HepG2 (cell line): ENCODE measurements around the gene IZUMO4. TPM values are rescaled to one million over a fixed set of nuclear protein-coding genes. Genes with fewer than 3 reads are reported as not detected.
A peak's percentile ranks its signal among the peaks of the same experiment; 100 is the strongest.
"Not testable (repeated sequence)": the region's sequence is repeated elsewhere in the genome, so short reads cannot be mapped to it uniquely, and the experiment has no call there.

Experiments
- GABPA ChIP-seq, 2 experiments: IDR thresholded peaks; 2 replicates each; pipeline ENCODE4 v1.6.1; 2011 to 2016; ENCODE audit warnings: low read depth in 2 of 2, low read length in 1 of 2, missing biosample characterization in 1 of 2, missing genetic modification characterization in 1 of 2
- GABPB1 ChIP-seq: IDR thresholded peaks from 2 replicates; pipeline ENCODE4 v1.6.1; 2016; ENCODE audit warnings: mild to moderate bottlenecking, missing genetic modification reagents, moderate library complexity, missing compliant biosample characterization
- GATAD2A ChIP-seq: IDR thresholded peaks from 2 replicates; pipeline ENCODE4 v1.6.1; 2016
- GMEB1 ChIP-seq: sonication (generic); formaldehyde crosslinking; IDR thresholded peaks from 2 replicates; pipeline ENCODE4 v1.5.1; 2020; ENCODE audit warnings: missing genetic modification reagents, mild to moderate bottlenecking, borderline replicate concordance
- HHEX ChIP-seq: IDR thresholded peaks from 2 replicates; pipeline ENCODE4 v1.6.1; 2016; ENCODE audit warnings: control low read depth
- HMG20A ChIP-seq: IDR thresholded peaks from 2 replicates; pipeline ENCODE4 v1.6.1; 2016; ENCODE audit warnings: borderline replicate concordance
- HNF1B ChIP-seq: sonication (generic); formaldehyde crosslinking; IDR thresholded peaks from 2 replicates; pipeline ENCODE4 v1.5.1; 2020; ENCODE audit warnings: mild to moderate bottlenecking, moderate library complexity, missing genetic modification reagents
- HNF4A ChIP-seq: sonication (generic); formaldehyde crosslinking; IDR thresholded peaks from 2 replicates; pipeline ENCODE4 v1.4.0; 2020; ENCODE audit warnings: missing genetic modification reagents
- KLF9 ChIP-seq: IDR thresholded peaks from 2 replicates; pipeline ENCODE4 v1.6.1; 2016; ENCODE audit warnings: low read depth
- MEF2D ChIP-seq: sonication (generic); formaldehyde crosslinking; IDR thresholded peaks from 2 replicates; pipeline ENCODE4 v1.5.1; 2020; ENCODE audit warnings: mild to moderate bottlenecking, missing genetic modification reagents
- SIX4 ChIP-seq: sonication (generic); formaldehyde crosslinking; IDR thresholded peaks from 2 replicates; pipeline ENCODE4 v1.4.0; 2020; ENCODE audit warnings: missing genetic modification reagents
- YEATS4 ChIP-seq: sonication (generic); formaldehyde crosslinking; IDR thresholded peaks from 2 replicates; pipeline ENCODE4 v1.4.0; 2020; ENCODE audit warnings: missing genetic modification reagents, borderline replicate concordance
- ZNF33B ChIP-seq: sonication (generic); formaldehyde crosslinking; IDR thresholded peaks from 2 replicates; pipeline ENCODE4 v1.5.1; 2020; ENCODE audit warnings: mild to moderate bottlenecking, missing genetic modification reagents
- ZNF775 ChIP-seq: sonication (generic); formaldehyde crosslinking; IDR thresholded peaks from 2 replicates; pipeline ENCODE4 v1.4.0; 2020; ENCODE audit warnings: missing genetic modification reagents, mild to moderate bottlenecking, moderate library complexity, borderline replicate concordance
- polyA plus RNA-seq, 8 experiments: library from polyadenylated mRNA; depleted of rRNA in 3 of 8; stranded (reverse) in 7 of 8; unstranded in 1 of 8; fragments of >200 nt; fragmentation: Illumina TruSeq in 4 of 8; extraction: Trizol in 4 of 8; gene quantifications; 2 replicates each; pipeline versions ENCODE4 v1.2.1 to v1.2.3, GENCODE V29; 2011 to 2016; ENCODE audit warnings: low read depth in 4 of 8, missing spikeins in 1 of 8, mixed read lengths in 1 of 8; ENCODE audit not compliant: insufficient read depth in 1 of 8
- total RNA-seq, 5 experiments: library from RNA; depleted of rRNA; stranded (reverse); fragments of >200 nt; fragmentation: Illumina TruSeq; extraction: Trizol; gene quantifications; 2 replicates each; pipeline ENCODE4 v1.2.3, GENCODE V29; 2016; ENCODE audit warnings: low read depth in 1 of 5
- TF ChIP-seq, protein P1 (sequence below): IDR thresholded peaks from 2 replicates; pipeline ENCODE4 v1.6.1; 2016; ENCODE audit warnings: mild to moderate bottlenecking, missing biosample characterization, missing genetic modification reagents
- TF ChIP-seq, protein P2 (sequence below): sonication (generic); formaldehyde crosslinking; conservative IDR thresholded peaks from 2 replicates; pipeline ENCODE4 v1.4.0; 2020; ENCODE audit warnings: mild to moderate bottlenecking, missing genetic modification reagents, moderate library complexity

The IZUMO4 gene
- total and polyA plus RNA-seq, 2 of the 13 experiments (the other 11 are each of a cell fraction or from before 2014, with no cell fraction given), result 0.77 to 3.9 TPM

- TF ChIP-seq YEATS4 (CRISPR knock-in tag) (peak; percentile 82; the same call in 1 of the 2 replicates), GABPA (CRISPR knock-in tag; IDR thresholded peaks at IDR 0.05; ENCODE audit: low read depth) (peak; percentile 57), ZNF775 (CRISPR knock-in tag) (peak; percentile 88), GATAD2A (CRISPR knock-in tag) (peak; percentile 89), GABPB1 (CRISPR knock-in tag) (peak; percentile 12; the same call in 1 of the 2 replicates), HNF1B (CRISPR knock-in tag) (peak; percentile 77), KLF9 (CRISPR knock-in tag) (0 out of 2 replicates have a peak, but pooled peaks have one; percentile 65), GMEB1 (CRISPR knock-in tag) (peak; percentile 75), HHEX (CRISPR knock-in tag) (peak; percentile 55; the same call in 1 of the 2 replicates), HNF4A (CRISPR knock-in tag) (peak; percentile 74), MEF2D (CRISPR knock-in tag) (peak; percentile 88), ZNF33B (CRISPR knock-in tag) (peak; percentile 76; the same call in 1 of the 2 replicates), SIX4 (CRISPR knock-in tag) (peak; percentile 86), HMG20A (CRISPR knock-in tag) (peak; percentile 90)
- not testable (repeated sequence) for TF ChIP-seq GABPA (IDR thresholded peaks at IDR 0.05; ENCODE audit: low read depth, low read length)
- TF ChIP-seq, protein P1, sequence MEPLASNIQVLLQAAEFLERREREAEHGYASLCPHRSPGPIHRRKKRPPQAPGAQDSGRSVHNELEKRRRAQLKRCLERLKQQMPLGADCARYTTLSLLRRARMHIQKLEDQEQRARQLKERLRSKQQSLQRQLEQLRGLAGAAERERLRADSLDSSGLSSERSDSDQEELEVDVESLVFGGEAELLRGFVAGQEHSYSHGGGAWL, result peak; percentile 27; the same call in 1 of the 2 replicates
- TF ChIP-seq, protein P2, sequence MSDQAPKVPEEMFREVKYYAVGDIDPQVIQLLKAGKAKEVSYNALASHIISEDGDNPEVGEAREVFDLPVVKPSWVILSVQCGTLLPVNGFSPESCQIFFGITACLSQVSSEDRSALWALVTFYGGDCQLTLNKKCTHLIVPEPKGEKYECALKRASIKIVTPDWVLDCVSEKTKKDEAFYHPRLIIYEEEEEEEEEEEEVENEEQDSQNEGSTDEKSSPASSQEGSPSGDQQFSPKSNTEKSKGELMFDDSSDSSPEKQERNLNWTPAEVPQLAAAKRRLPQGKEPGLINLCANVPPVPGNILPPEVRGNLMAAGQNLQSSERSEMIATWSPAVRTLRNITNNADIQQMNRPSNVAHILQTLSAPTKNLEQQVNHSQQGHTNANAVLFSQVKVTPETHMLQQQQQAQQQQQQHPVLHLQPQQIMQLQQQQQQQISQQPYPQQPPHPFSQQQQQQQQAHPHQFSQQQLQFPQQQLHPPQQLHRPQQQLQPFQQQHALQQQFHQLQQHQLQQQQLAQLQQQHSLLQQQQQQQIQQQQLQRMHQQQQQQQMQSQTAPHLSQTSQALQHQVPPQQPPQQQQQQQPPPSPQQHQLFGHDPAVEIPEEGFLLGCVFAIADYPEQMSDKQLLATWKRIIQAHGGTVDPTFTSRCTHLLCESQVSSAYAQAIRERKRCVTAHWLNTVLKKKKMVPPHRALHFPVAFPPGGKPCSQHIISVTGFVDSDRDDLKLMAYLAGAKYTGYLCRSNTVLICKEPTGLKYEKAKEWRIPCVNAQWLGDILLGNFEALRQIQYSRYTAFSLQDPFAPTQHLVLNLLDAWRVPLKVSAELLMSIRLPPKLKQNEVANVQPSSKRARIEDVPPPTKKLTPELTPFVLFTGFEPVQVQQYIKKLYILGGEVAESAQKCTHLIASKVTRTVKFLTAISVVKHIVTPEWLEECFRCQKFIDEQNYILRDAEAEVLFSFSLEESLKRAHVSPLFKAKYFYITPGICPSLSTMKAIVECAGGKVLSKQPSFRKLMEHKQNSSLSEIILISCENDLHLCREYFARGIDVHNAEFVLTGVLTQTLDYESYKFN (CRISPR knock-in tag), result peak; percentile 91
Observed at GRCh38 chr19:2086695-2087620, 9.8 kb upstream of the IZUMO4 start (continued).
